HepG2 (cell line): ENCODE results near the gene SDC4. TPM values are rescaled to one million over a fixed set of nuclear protein-coding genes. Genes with fewer than 3 reads are reported as not detected.
A peak's percentile ranks its signal among the peaks of the same experiment; 100 is the strongest.

Source experiments
- ATAD3A ChIP-seq: sonication (generic); formaldehyde crosslinking; IDR thresholded peaks from 2 replicates; pipeline ENCODE4 v1.4.0; 2020; ENCODE audit warnings: missing genetic modification reagents
- BCL6 ChIP-seq: IDR thresholded peaks from 2 replicates; pipeline ENCODE4 v1.6.1; 2016; ENCODE audit warnings: missing genetic modification reagents, missing compliant biosample characterization
- CCDC6 ChIP-seq: sonication (generic); formaldehyde crosslinking; IDR thresholded peaks from 2 replicates; pipeline ENCODE4 v1.8.1; 2022; ENCODE audit warnings: mild to moderate bottlenecking, missing genetic modification reagents, moderate library complexity
- DMAP1 ChIP-seq: IDR thresholded peaks from 2 replicates; pipeline ENCODE4 v1.6.1; 2016
- FOSL2 ChIP-seq: sonication (generic); formaldehyde crosslinking; IDR thresholded peaks from 2 replicates; pipeline ENCODE4 v1.4.0; 2020; ENCODE audit warnings: missing genetic modification reagents
- FOXA3 ChIP-seq: IDR thresholded peaks from 2 replicates; pipeline ENCODE4 v1.6.1; 2016; ENCODE audit warnings: missing genetic modification reagents, missing compliant biosample characterization
- HNRNPL ChIP-seq: fragments of 200-400 bp; formaldehyde crosslinking; IDR thresholded peaks from 2 replicates; pipeline ENCODE4 v1.6.1; 2017; ENCODE audit warnings: mild to moderate bottlenecking, low read depth, low read length
- HNRNPLL ChIP-seq: fragments of 200-400 bp; formaldehyde crosslinking; IDR thresholded peaks from 2 replicates; pipeline ENCODE4 v1.6.1; 2017; ENCODE audit warnings: mild to moderate bottlenecking, low read depth, low read length; ENCODE audit not compliant: poor library complexity, severe bottlenecking
- KAT2B ChIP-seq: fragments of 150-350 bp; IDR thresholded peaks from 2 replicates; pipeline ENCODE4 v1.6.1; 2014; ENCODE audit warnings: low read depth, low read length, borderline replicate concordance
- KDM5B ChIP-seq: sonication (generic); formaldehyde crosslinking; IDR thresholded peaks from 2 replicates; pipeline ENCODE4 v1.4.0; 2020; ENCODE audit warnings: missing genetic modification reagents, mild to moderate bottlenecking, borderline replicate concordance
- KLF11 ChIP-seq: IDR thresholded peaks from 2 replicates; pipeline ENCODE4 v1.6.1; 2016; ENCODE audit warnings: missing compliant biosample characterization
- KLF6 ChIP-seq: IDR thresholded peaks from 2 replicates; pipeline ENCODE4 v1.8.0; 2016; ENCODE audit warnings: missing biosample characterization, missing genetic modification reagents
- MAX ChIP-seq: IDR thresholded peaks from 2 replicates; pipeline ENCODE4 v1.6.1; 2012; ENCODE audit warnings: inconsistent platforms
- MTERF4 ChIP-seq: sonication (generic); formaldehyde crosslinking; IDR thresholded peaks from 2 replicates; pipeline ENCODE4 v1.8.0; 2023; ENCODE audit warnings: mild to moderate bottlenecking, missing genetic modification reagents
- ONECUT2 ChIP-seq: sonication (generic); formaldehyde crosslinking; IDR thresholded peaks from 2 replicates; pipeline ENCODE4 v1.4.0; 2020; ENCODE audit warnings: missing genetic modification reagents
- POLR2AphosphoS5 ChIP-seq: IDR thresholded peaks from 2 replicates; pipeline ENCODE4 v1.6.1; 2012; ENCODE audit warnings: low read depth, low read length
- RAD51 ChIP-seq: fragments of 450-650 bp; IDR thresholded peaks from 2 replicates; pipeline ENCODE4 v1.6.1; 2016; ENCODE audit warnings: borderline replicate concordance
- RARA ChIP-seq: IDR thresholded peaks from 2 replicates; pipeline ENCODE4 v1.6.1; 2016; ENCODE audit warnings: missing genetic modification reagents, missing compliant biosample characterization
- RELA ChIP-seq: sonication (generic); formaldehyde crosslinking; IDR thresholded peaks from 2 replicates; pipeline ENCODE4 v1.4.0; 2020; ENCODE audit warnings: missing genetic modification reagents
- SNRNP70 ChIP-seq: fragments of 200-400 bp; formaldehyde crosslinking; IDR thresholded peaks from 2 replicates; pipeline ENCODE4 v1.6.1; 2017; ENCODE audit warnings: mild to moderate bottlenecking, low read depth, low read length, moderate library complexity
- SP4 ChIP-seq: sonication (generic); formaldehyde crosslinking; IDR thresholded peaks from 2 replicates; pipeline ENCODE4 v1.8.1; 2023; ENCODE audit warnings: mild to moderate bottlenecking, missing genetic modification reagents
- SRY ChIP-seq: sonication (generic); formaldehyde crosslinking; IDR thresholded peaks from 2 replicates; pipeline ENCODE4 v1.8.0; 2022; ENCODE audit warnings: mild to moderate bottlenecking, missing genetic modification reagents
- SYNCRIP ChIP-seq: fragments of 200-400 bp; formaldehyde crosslinking; IDR thresholded peaks from 2 replicates; pipeline ENCODE4 v1.6.1; 2018; ENCODE audit warnings: mild to moderate bottlenecking, low read depth, low read length; ENCODE audit not compliant: insufficient read depth
- TBL1XR1 ChIP-seq: fragments of 150-350 bp; IDR thresholded peaks from 2 replicates; pipeline ENCODE4 v1.6.1; 2014; ENCODE audit warnings: borderline replicate concordance, low read length; ENCODE audit not compliant: partially characterized antibody
- TEAD2 ChIP-seq: sonication (generic); formaldehyde crosslinking; IDR thresholded peaks from 2 replicates; pipeline ENCODE4 v1.9.0; 2021; ENCODE audit warnings: missing genetic modification reagents
- ZMAT5 ChIP-seq: sonication (generic); formaldehyde crosslinking; IDR thresholded peaks from 2 replicates; pipeline ENCODE4 v1.5.0; 2020; ENCODE audit warnings: mild to moderate bottlenecking, low read depth, missing genetic modification reagents, borderline replicate concordance
- ZNF124 ChIP-seq: sonication (generic); formaldehyde crosslinking; IDR thresholded peaks from 2 replicates; pipeline ENCODE4 v1.4.0; 2020; ENCODE audit warnings: missing genetic modification reagents
- ZNF20 ChIP-seq: sonication (generic); formaldehyde crosslinking; IDR thresholded peaks from 2 replicates; pipeline ENCODE4 v1.4.0; 2020; ENCODE audit warnings: mild to moderate bottlenecking, moderate library complexity, missing genetic modification reagents
- ZNF260 ChIP-seq: sonication (generic); formaldehyde crosslinking; IDR thresholded peaks from 2 replicates; pipeline ENCODE4 v1.4.0; 2020; ENCODE audit warnings: missing genetic modification reagents, low read depth, mild to moderate bottlenecking, borderline replicate concordance
- ZNF674 ChIP-seq: sonication (generic); formaldehyde crosslinking; IDR thresholded peaks from 2 replicates; pipeline ENCODE4 v1.5.0; 2020; ENCODE audit warnings: low read depth, mild to moderate bottlenecking, missing genetic modification reagents
- ZNF777 ChIP-seq: sonication (generic); formaldehyde crosslinking; IDR thresholded peaks from 2 replicates; pipeline ENCODE4 v1.4.0; 2020; ENCODE audit warnings: missing genetic modification reagents
- ZSCAN31 ChIP-seq: sonication (generic); formaldehyde crosslinking; IDR thresholded peaks from 2 replicates; pipeline ENCODE4 v1.5.0; 2020; ENCODE audit warnings: low read depth, mild to moderate bottlenecking, missing genetic modification reagents
- polyA plus RNA-seq, 8 experiments: library from polyadenylated mRNA; depleted of rRNA in 3 of 8; stranded (reverse) in 7 of 8; unstranded in 1 of 8; fragments of >200 nt; fragmentation: Illumina TruSeq in 4 of 8; extraction: Trizol in 4 of 8; gene quantifications; 2 replicates each; pipeline versions ENCODE4 v1.2.1 to v1.2.3, GENCODE V29; 2011 to 2016; ENCODE audit warnings: low read depth in 4 of 8, missing spikeins in 1 of 8, mixed read lengths in 1 of 8; ENCODE audit not compliant: insufficient read depth in 1 of 8
- total RNA-seq, 5 experiments: library from RNA; depleted of rRNA; stranded (reverse); fragments of >200 nt; fragmentation: Illumina TruSeq; extraction: Trizol; gene quantifications; 2 replicates each; pipeline ENCODE4 v1.2.3, GENCODE V29; 2016; ENCODE audit warnings: low read depth in 1 of 5

SDC4 gene
- total and polyA plus RNA-seq, 2 of the 13 experiments (the other 11 are each of a cell fraction or from before 2014, with no cell fraction given): 49.0 to 65.1 TPM

- TF ChIP-seq ZMAT5: no peak
- TF ChIP-seq MTERF4 (CRISPR knock-in tag): no peak
- no peak for TF ChIP-seq CCDC6
- no peak for TF ChIP-seq ATAD3A (CRISPR knock-in tag)
- 0 out of 2 replicates have a peak, but pooled peaks have one; percentile 25 for TF ChIP-seq KLF11 (CRISPR knock-in tag)
- TF ChIP-seq SP4: peak; percentile 49; the same call in 1 of the 2 replicates
- TF ChIP-seq DMAP1: peak; percentile 61
- no peak for TF ChIP-seq ZNF777 (CRISPR knock-in tag)
- peak; percentile 10; the same call in 1 of the 2 replicates for TF ChIP-seq RELA (CRISPR knock-in tag)
- TF ChIP-seq KLF6 (CRISPR knock-in tag): peak; percentile 68; the same call in 1 of the 2 replicates
- TF ChIP-seq ZNF674 (CRISPR knock-in tag): no peak
- TF ChIP-seq POLR2AphosphoS5: no peak
- TF ChIP-seq RAD51: no peak
- TF ChIP-seq RARA: peak; percentile 51
- no peak for TF ChIP-seq FOXA3 (CRISPR knock-in tag)
- no peak for TF ChIP-seq SNRNP70
- TF ChIP-seq KDM5B (CRISPR knock-in tag): peak; percentile 76; the same call in 1 of the 2 replicates
- TF ChIP-seq TBL1XR1: peak; percentile 17
- TF ChIP-seq HNRNPLL: peak; percentile 21
- 0 out of 2 replicates have a peak, but pooled peaks have one; percentile 29 for TF ChIP-seq ZNF20 (CRISPR knock-in tag)
- TF ChIP-seq FOSL2 (CRISPR knock-in tag): no peak
- TF ChIP-seq KAT2B: no peak
- peak; percentile 40; the same call in 1 of the 2 replicates for TF ChIP-seq MAX
- no peak for TF ChIP-seq SYNCRIP
- TF ChIP-seq SRY (CRISPR knock-in tag): no peak; the same call in 1 of the 2 replicates
- no peak for TF ChIP-seq ONECUT2 (CRISPR knock-in tag)
- no peak for TF ChIP-seq BCL6 (CRISPR knock-in tag)
- TF ChIP-seq ZSCAN31: peak; percentile 24; the same call in 1 of the 2 replicates
- 0 out of 2 replicates have a peak, but pooled peaks have one; percentile 40 for TF ChIP-seq TEAD2 (CRISPR knock-in tag)
- no peak for TF ChIP-seq ZNF260
- 0 out of 2 replicates have a peak, but pooled peaks have one; percentile 49 for TF ChIP-seq HNRNPL
- TF ChIP-seq ZNF124 (CRISPR knock-in tag): no peak
Measured at GRCh38 chr20:45337367-45338120, 10.7 kb downstream of the SDC4 start (continued).
